H1 (cell line): ENCODE data around the gene CDK12. TPM values are rescaled to one million over a fixed set of nuclear protein-coding genes. Genes with fewer than 3 reads are reported as not detected.

Experiments
- CTCF ChIA-PET: fragments of 300-600 bp; sonication (Branson Sonifier 250); formaldehyde crosslinking; loops from one replicate; lab custom pipeline; 2021; ENCODE audit not compliant: partially characterized antibody; lab: Charles Lee
- POLR2A ChIA-PET: fragments of 300-600 bp; sonication (Branson Sonifier 250); formaldehyde crosslinking; loops from one replicate; lab custom pipeline; 2021; ENCODE audit warnings: inconsistent platforms; ENCODE audit not compliant: partially characterized antibody; lab: Charles Lee
- DNase-seq, 2 experiments: peaks; one replicate each; pipeline versions ENCODE4 v3.0.0 to v3.0.0-alpha.2; 2010 to 2022; ENCODE audit warnings: low spot score in 2 of 2, low read depth in 1 of 2, mixed read lengths in 1 of 2
- FAIRE-seq: peaks from 2 replicates; lab custom pipeline; 2011; peaks lifted over from hg19 to GRCh38; lab: Jason Lieb, UNC
- H2AFZ ChIP-seq: 2 replicates; pipeline ENCODE4 v1.8.1; 2012; ENCODE audit warnings: low read length, inconsistent platforms
- H2AK5ac ChIP-seq: 2 replicates; pipeline ENCODE4 v1.6.1; 2013; ENCODE audit warnings: low read depth, low read length
- H2BK120ac ChIP-seq: replicated peaks from 2 replicates; pipeline ENCODE3; 2013; ENCODE audit warnings: low read depth, low read length, inconsistent platforms
- H2BK12ac ChIP-seq: 2 replicates; pipeline ENCODE4 v1.6.1; 2013; ENCODE audit warnings: low read depth, low read length
- H2BK15ac ChIP-seq: 2 replicates; pipeline ENCODE4 v1.6.1; 2013; ENCODE audit warnings: low read length
- H2BK20ac ChIP-seq: 2 replicates; pipeline ENCODE4 v1.6.1; 2013; ENCODE audit warnings: low read length
- H2BK5ac ChIP-seq: 2 replicates; pipeline ENCODE4 v1.6.1; 2013; ENCODE audit warnings: low read depth, low read length
- H3K14ac ChIP-seq: 2 replicates; pipeline ENCODE4 v1.6.1; 2013; ENCODE audit warnings: inconsistent platforms; ENCODE audit not compliant: insufficient read length
- H3K18ac ChIP-seq: 2 replicates; pipeline ENCODE4 v1.6.1; 2013; ENCODE audit warnings: low read length; ENCODE audit errors: extremely low read depth
- H3K23ac ChIP-seq: 2 replicates; pipeline ENCODE4 v1.6.1; 2013; ENCODE audit warnings: inconsistent platforms; ENCODE audit not compliant: insufficient read length
- H3K23me2 ChIP-seq: 2 replicates; pipeline ENCODE4 v1.6.1; 2013; ENCODE audit warnings: low read depth, low read length
- H3K27ac ChIP-seq: 2 replicates; pipeline ENCODE4 v1.6.1; 2011; ENCODE audit warnings: low read depth, low read length, inconsistent platforms
- H3K27me3 ChIP-seq, 4 experiments: replicated peaks in 1 of 4; 1 replicate in 1 of 4; 2 replicates in 3 of 4; pipeline versions ENCODE4 v1.6.1 to v1.8.1; 2011 to 2013; ENCODE audit warnings: low read length in 3 of 4, mild to moderate bottlenecking in 3 of 4, inconsistent platforms in 2 of 4, mixed read lengths in 2 of 4, moderate library complexity in 1 of 4; ENCODE audit not compliant: control insufficient read depth in 3 of 4, insufficient read depth in 3 of 4; ENCODE audit errors: extremely low read depth in 1 of 4
- H3K36me3 ChIP-seq, 4 experiments: 2 replicates each; pipeline versions ENCODE4 v1.6.1 to v1.8.1; 2011 to 2013; ENCODE audit warnings: mild to moderate bottlenecking in 4 of 4, low read length in 3 of 4, moderate library complexity in 2 of 4, control low read depth in 1 of 4, inconsistent platforms in 1 of 4; ENCODE audit not compliant: insufficient read depth in 4 of 4, control insufficient read depth in 2 of 4
- H3K4ac ChIP-seq: replicated peaks from 2 replicates; pipeline ENCODE3; 2013; ENCODE audit warnings: low read length, low read depth, mixed read lengths, inconsistent platforms; ENCODE audit not compliant: insufficient read length
- H3K4me1 ChIP-seq, 4 experiments: replicated peaks in 1 of 4; 1 replicate in 1 of 4; 2 replicates in 3 of 4; pipeline versions ENCODE4 v1.6.1 to v1.8.1; 2011 to 2013; ENCODE audit warnings: low read length in 3 of 4, inconsistent platforms in 2 of 4, mixed read lengths in 1 of 4; ENCODE audit not compliant: insufficient read depth in 4 of 4, control insufficient read depth in 3 of 4
- H3K4me2 ChIP-seq, 2 experiments: 2 replicates each; pipeline versions ENCODE4 v1.6.1 to v1.8.1; 2011 to 2013; ENCODE audit warnings: low read depth in 2 of 2, low read length in 2 of 2, control low read depth in 1 of 2, inconsistent platforms in 1 of 2, mild to moderate bottlenecking in 1 of 2; ENCODE audit not compliant: insufficient read depth in 1 of 2
- H3K4me3 ChIP-seq, 4 experiments: fragments of 200-600, 300-600 bp in 1 of 4; sonication (generic), shearing (Covaris generic), sonication (Bioruptor Twin) in 1 of 4; 2 replicates each; pipeline versions ENCODE4 v1.5.1 to v1.8.1; 2011 to 2016; ENCODE audit warnings: low read length in 4 of 4, low read depth in 3 of 4, control low read depth in 2 of 4, inconsistent platforms in 2 of 4, mild to moderate bottlenecking in 2 of 4, mixed read lengths in 1 of 4, moderate library complexity in 1 of 4; ENCODE audit not compliant: insufficient read depth in 2 of 4; ENCODE audit errors: extremely low read depth in 1 of 4
- H3K56ac ChIP-seq: replicated peaks from 2 replicates; pipeline ENCODE3; 2013; ENCODE audit warnings: low read depth, mild to moderate bottlenecking, mixed read lengths, low read length, inconsistent platforms; ENCODE audit not compliant: insufficient read length
- H3K79me1 ChIP-seq: 2 replicates; pipeline ENCODE4 v1.6.1; 2013; ENCODE audit warnings: low read depth, low read length, control low read depth
- H3K79me2 ChIP-seq, 2 experiments: 2 replicates each; pipeline versions ENCODE4 v1.6.1 to v1.8.1; 2012 to 2013; ENCODE audit warnings: low read length in 2 of 2, mild to moderate bottlenecking in 2 of 2, inconsistent platforms in 1 of 2; ENCODE audit not compliant: insufficient read depth in 2 of 2, control insufficient read depth in 1 of 2
- H3K9ac ChIP-seq, 4 experiments: replicated peaks in 1 of 4; 1 replicate in 1 of 4; 2 replicates in 3 of 4; pipeline versions ENCODE4 v1.6.1 to v1.8.1; 2011 to 2013; ENCODE audit warnings: low read depth in 3 of 4, low read length in 3 of 4, control low read depth in 2 of 4, mild to moderate bottlenecking in 2 of 4, moderate library complexity in 2 of 4, inconsistent platforms in 1 of 4; ENCODE audit errors: extremely low read depth in 1 of 4
- H3K9me3 ChIP-seq, 2 experiments: 2 replicates each; pipeline versions ENCODE4 v1.6.1 to v1.8.1; 2012 to 2013; ENCODE audit warnings: mild to moderate bottlenecking in 2 of 2, moderate library complexity in 2 of 2, control low read depth in 1 of 2, inconsistent platforms in 1 of 2, low read depth in 1 of 2, low read length in 1 of 2, mixed read lengths in 1 of 2; ENCODE audit not compliant: insufficient read depth in 2 of 2
- H4K20me1 ChIP-seq, 2 experiments: replicated peaks in 1 of 2; 2 replicates each; pipeline versions ENCODE3 to v1.8.1; 2011 to 2013; ENCODE audit warnings: inconsistent platforms in 2 of 2, low read length in 2 of 2, mild to moderate bottlenecking in 1 of 2; ENCODE audit not compliant: insufficient read depth in 2 of 2, control insufficient read depth in 1 of 2
- H4K5ac ChIP-seq: 2 replicates; pipeline ENCODE4 v1.6.1; 2013; ENCODE audit warnings: low read length, low read depth, mixed read lengths, inconsistent platforms; ENCODE audit not compliant: insufficient read length
- H4K8ac ChIP-seq: 2 replicates; pipeline ENCODE4 v1.8.0; 2013; ENCODE audit warnings: mild to moderate bottlenecking, moderate library complexity, low read length, inconsistent platforms; ENCODE audit not compliant: insufficient read depth; ENCODE audit errors: extremely low read depth
- H4K91ac ChIP-seq: replicated peaks from 2 replicates; pipeline ENCODE3; 2013; ENCODE audit warnings: low read length, mixed read lengths, inconsistent platforms; ENCODE audit not compliant: insufficient read length
- GTF2F1 ChIP-seq: IDR thresholded peaks from 2 replicates; pipeline ENCODE4 v1.6.1; 2012; ENCODE audit warnings: low read depth, low read length, improper control_type of control experiment, borderline replicate concordance
- POLR2AphosphoS5 ChIP-seq: IDR thresholded peaks from 2 replicates; pipeline ENCODE4 v1.6.1; 2011; ENCODE audit warnings: low read depth, low read length
- RBBP5 ChIP-seq: IDR thresholded peaks from 2 replicates; pipeline ENCODE4 v1.7.1; 2012; ENCODE audit warnings: low read depth, mild to moderate bottlenecking, inconsistent platforms, low read length, moderate library complexity, borderline replicate concordance
- WGBS, 2 experiments: shearing (Covaris generic) in 1 of 2; methylation state at CpG; one replicate each; pipeline versions ENCODE4 v1.1.6 to v1.1.7; 2013 to 2015; ENCODE audit warnings: low lambda C conversion rate in 2 of 2, mixed read lengths in 2 of 2, inconsistent platforms in 1 of 2, low coverage in 1 of 2, missing lambda C conversion rate in 1 of 2; ENCODE audit not compliant: insufficient replicate concordance in 2 of 2, insufficient coverage in 1 of 2, insufficient read length in 1 of 2; ENCODE audit errors: extremely low coverage in 1 of 2, missing lambda C conversion rate in 1 of 2; 5-methylcytosine and 5-hydroxymethylcytosine counted together
- polyA plus RNA-seq, 7 experiments: library from polyadenylated mRNA; depleted of rRNA in 3 of 7; stranded (reverse) in 5 of 7; unstranded in 2 of 7; fragments of >200 nt in 5 of 7; fragments of 200-250 nt in 2 of 7; gene quantifications; 1 replicate in 5 of 7; 2 replicates in 1 of 7; 4 replicates in 1 of 7; pipeline versions ENCODE4 v1.2.1 to v1.2.3, GENCODE V29; 2011 to 2013; ENCODE audit warnings: missing spikeins in 2 of 7, mixed read lengths in 2 of 7
- total RNA-seq: library from RNA; stranded (reverse); fragmentation: NEBNext Ultra II Directional; extraction: Animal tissue kit (Norgen Biotek cat#: 25700); gene quantifications from 2 replicates; pipeline ENCODE4 v1.2.1, GENCODE V29; 2021

The CDK12 gene
- total and polyA plus RNA-seq, 2 of the 8 experiments (the other 6 are each of a cell fraction or from before 2014, with no cell fraction given) = 14.8 to 70.3 TPM

DNA sequence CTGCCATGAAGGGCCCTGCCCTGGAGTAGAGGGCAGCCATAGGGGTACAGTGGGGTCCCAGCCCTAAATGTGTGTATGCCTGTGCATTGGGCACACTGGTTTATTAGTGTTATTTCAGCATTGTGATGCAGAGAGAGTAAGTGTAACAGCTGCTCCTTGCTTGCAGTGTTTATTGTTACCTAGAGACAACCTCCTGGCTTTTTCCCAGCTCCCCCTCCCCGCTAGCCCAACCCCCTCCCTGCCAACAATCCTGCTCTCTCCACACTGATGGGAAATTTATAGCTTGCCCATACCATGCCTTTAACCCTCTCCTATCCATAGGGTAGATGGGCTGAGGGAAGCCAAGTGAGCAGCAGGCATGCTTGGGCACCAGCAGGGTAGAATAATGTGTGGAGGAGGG, 95.1 kb downstream of the CDK12 start:
- Histone ChIP-seq H2BK5ac (0 out of 2 replicates have a peak overlapping the region, but pooled peaks have one; percentile 6), H3K18ac (no peak overlapping the region), H3K14ac (no peak overlapping the region), H3K27ac (no peak overlapping the region), H3K4me2 (peak overlapping the region in 1 of 2 experiments; percentile 16; a peak in 1 of 4 replicates), H3K79me2 (no peaks in the 10 kb centered on the region), H3K23me2 (no peaks in the 10 kb centered on the region; the same call in 1 of the 2 replicates)
- FAIRE-seq = no peak
- no peak for TF ChIP-seq POLR2AphosphoS5
- no peak for TF ChIP-seq GTF2F1
- no peak for TF ChIP-seq RBBP5
- TF ChIP-seq, all 59 proteins: peak for 0
- Histone ChIP-seq H3K9ac (no peak overlapping the region), H2AK5ac (no peak overlapping the region), H2BK20ac (no peak overlapping the region; the same call in 1 of the 2 replicates), H2BK12ac (0 out of 2 replicates have a peak overlapping the region, but pooled peaks have one; percentile 80), H2BK120ac (no peak overlapping the region), H4K20me1 (no peaks in the 10 kb centered on the region), H3K4ac (no peak overlapping the region), H3K23ac (no peak overlapping the region), H2BK15ac (no peak overlapping the region; the same call in 1 of the 2 replicates), H2AFZ (no peak overlapping the region), H3K36me3 (peaks cover 0 to 3% (median 0%) of the 10 kb centered on the region in 4 experiments; a peak in 1 of 8 replicates), H3K4me1 (peaks cover 0 to 10% (median 4%) of the 10 kb centered on the region in 4 experiments; a peak in 4 of 7 replicates), H3K27me3 (no peaks in the 10 kb centered on the region), H4K8ac (no peak overlapping the region), H3K79me1 (no peaks in the 10 kb centered on the region), H3K9me3 (no peaks in the 10 kb centered on the region), H4K91ac (peak overlapping the region; percentile 47), H4K5ac (no peak overlapping the region), H3K4me3 (no peak overlapping the region), H3K56ac (no peak overlapping the region)
- 78% methylated on average over 1 of the region's 1 CpG; no CpG with 5 or more reads in 1 of the 2 experiments for WGBS, 2 experiments
- ChIA-PET CTCF (interaction anchor here (0.5 to 15.9 kb wide), 6 partner anchors 6 to 77 kb away, joined by 3 to 216 read pairs (median 28); no protein-coding TSS in a partner anchor), POLR2A (interaction anchor here (2.4 kb wide), 1 partner anchor 10 kb away, joined by 7 read pairs; no protein-coding TSS in a partner anchor)
- DNase-seq = no peak
